Measurements from ENCODE around the gene SAMD4A.

GRCh38 chr14:54840336-54840735, 273.4 kb downstream of the SAMD4A start:
- TF ChIP-seq POLR2A (IDR thresholded peaks at IDR 0.05) (no peak), CTCF (IDR thresholded peaks at IDR 0.05) (no peak), EP300 (IDR thresholded peaks at IDR 0.05; ENCODE audit: low read depth) (no peak), POLR2AphosphoS5 (IDR thresholded peaks at IDR 0.05) (no peak)

Data from transverse colon (tissue), 4 donors.